Measurements from ENCODE around the gene CES3.

Gene CES3, protein sequence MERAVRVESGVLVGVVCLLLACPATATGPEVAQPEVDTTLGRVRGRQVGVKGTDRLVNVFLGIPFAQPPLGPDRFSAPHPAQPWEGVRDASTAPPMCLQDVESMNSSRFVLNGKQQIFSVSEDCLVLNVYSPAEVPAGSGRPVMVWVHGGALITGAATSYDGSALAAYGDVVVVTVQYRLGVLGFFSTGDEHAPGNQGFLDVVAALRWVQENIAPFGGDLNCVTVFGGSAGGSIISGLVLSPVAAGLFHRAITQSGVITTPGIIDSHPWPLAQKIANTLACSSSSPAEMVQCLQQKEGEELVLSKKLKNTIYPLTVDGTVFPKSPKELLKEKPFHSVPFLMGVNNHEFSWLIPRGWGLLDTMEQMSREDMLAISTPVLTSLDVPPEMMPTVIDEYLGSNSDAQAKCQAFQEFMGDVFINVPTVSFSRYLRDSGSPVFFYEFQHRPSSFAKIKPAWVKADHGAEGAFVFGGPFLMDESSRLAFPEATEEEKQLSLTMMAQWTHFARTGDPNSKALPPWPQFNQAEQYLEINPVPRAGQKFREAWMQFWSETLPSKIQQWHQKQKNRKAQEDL

DNA sequence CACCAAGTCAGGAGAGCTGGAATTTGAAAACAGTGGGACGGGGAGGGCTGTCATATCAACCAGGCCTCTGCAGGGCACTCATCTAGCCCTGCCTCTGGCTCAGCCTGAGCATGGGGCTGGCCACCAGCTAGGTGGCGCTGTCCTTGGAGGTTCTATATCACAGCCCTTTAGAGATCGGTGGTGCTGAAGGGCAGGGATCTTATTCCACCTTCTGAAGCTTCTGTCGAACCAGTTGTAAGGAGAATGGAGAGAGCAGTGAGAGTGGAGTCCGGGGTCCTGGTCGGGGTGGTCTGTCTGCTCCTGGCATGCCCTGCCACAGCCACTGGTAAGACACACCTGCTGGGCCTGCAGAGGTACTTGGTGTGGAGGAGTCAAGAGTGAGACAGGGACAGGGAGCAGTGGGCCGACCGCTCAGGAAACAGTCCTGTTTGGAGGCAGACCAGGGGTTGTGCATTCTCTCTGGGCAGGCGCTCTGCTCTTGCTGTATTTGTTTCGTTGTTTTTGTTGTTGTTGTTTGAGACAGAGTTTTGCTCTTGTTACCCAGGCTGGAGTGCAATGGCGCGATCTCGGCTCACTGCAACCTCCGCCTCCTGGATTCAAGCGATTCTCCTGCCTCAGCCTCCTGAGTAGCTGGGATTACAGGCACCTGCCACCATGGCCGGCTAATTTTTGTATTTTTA is at the start of gene CES3:
Gene CES3, plus strand, starts transcription at position 202 of the 680 bp plus-strand sequence. Its CDS starts 42 bp downstream, at position 244.
- no peak for FAIRE-seq

DNA sequence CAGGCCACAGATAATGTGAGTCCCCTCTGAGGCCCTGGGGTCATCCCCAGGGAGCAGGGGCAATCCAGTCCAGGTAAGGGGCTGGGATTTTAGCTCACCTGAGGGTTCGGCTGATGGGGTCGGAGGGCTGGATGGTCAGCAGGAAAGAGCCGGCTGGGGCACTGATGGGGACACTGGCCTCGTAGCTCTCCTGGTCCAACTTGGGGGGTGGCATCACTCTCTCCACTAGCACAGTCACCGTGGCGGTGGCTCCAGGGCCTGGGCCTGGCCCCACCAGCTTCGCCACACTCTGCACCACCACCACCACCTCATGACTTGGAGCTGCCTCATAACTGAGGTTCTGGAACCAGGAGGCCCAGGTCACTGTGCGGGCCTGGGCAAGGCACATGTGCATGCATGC is 49.3 kb upstream of the CES3 start:
- no peak for FAIRE-seq

DNA sequence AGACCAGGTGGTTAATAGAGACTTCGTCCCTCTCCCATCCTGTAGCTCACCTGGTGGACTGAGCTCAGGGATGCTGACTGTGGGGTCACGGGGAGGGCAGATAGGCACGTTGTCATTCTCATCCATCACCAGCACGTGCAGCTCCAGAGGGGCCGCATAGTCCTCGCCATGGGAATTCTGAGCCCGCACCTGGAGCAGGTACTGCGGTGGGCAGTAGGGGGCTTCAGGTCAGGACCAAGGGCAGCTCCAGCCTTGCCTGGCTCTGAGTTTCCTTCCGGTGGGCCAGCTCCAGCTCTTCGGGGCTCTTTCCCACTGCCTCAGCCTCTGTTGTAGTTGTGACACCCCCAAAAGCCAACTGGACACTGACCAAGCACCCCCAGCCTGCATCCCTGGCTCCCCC is 48.0 kb upstream of the CES3 start:
- no peak for FAIRE-seq

DNA sequence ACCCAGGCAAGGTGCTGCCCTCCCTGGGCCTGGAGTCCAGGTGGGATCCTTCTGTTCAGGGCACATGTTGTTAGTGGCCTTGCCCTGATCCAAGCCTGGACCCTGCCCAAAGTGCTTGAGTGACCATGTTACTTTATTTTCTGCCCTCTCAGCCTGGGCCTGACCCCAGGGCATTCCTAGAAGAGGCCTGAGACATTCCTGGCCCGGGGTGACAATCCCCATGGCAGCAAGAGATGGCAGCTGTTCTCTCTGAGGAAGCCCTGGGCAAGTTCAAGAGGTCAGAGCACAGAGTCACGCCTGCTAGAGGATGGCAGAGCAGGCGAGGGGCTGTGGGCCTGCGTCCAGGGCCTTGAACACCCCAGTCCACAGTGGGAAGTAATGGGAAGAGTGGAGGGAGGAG is 47.4 kb upstream of the CES3 start:
- FAIRE-seq, result no peak

DNA sequence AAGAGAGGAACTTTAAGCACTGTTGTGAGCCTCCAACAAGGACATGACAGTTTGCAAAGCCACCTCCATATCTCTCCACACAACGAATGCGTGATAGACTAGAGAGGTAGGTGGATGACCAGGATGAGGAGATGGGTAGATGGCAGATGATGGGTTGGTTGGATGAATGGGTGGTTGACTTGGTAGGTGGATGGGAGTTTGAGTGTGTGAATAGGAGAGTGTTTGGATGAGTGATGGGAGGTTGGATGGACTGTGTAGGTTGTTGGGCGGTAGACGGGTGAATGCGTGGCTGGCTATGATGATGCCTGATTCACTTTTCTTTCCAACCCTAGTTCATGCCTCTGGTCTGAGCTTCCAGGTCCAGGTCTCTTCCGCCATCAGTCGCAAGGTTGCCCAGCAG is 46.5 kb upstream of the CES3 start:
- FAIRE-seq, result no peak

DNA sequence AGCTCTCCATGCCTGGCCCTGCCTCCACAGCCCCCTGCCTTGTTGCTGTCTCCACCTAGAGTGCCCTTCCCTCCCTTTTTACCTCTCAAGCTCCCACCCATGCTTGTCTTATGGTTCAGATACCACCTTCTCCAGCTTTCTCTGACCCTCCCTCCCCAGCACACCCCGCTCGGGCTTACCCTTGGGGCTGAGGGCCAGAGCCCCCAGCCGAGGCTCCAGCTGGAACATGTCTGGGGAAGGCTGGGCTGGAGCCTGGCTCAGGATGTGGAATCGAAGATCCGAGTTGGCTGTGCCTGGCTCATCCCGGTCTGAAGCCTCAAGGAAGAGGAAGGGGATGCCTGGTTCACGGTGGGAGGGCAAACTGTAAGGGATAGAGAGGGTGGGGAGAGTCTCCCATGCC is 46.0 kb upstream of the CES3 start:
- FAIRE-seq, result no peak

DNA sequence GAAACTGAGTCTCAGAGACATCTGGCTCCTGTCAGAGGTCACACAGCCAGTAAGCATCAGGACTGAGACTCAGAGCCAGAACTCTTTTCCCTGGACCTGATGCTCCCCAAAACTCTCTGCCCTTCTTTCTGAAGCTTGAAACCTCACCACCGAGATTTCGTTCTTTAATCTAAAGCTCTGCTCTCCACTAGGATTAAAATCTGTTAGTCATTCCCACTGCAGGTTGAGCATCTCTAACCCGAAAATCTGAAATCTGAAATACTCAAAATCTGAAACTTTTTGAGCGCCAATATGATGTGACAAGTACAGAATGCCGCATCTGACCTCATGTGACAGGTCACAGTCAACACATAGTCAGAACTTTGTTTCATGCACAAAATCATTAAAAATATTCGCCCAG is 44.5 kb upstream of the CES3 start:
- no peak for FAIRE-seq

DNA sequence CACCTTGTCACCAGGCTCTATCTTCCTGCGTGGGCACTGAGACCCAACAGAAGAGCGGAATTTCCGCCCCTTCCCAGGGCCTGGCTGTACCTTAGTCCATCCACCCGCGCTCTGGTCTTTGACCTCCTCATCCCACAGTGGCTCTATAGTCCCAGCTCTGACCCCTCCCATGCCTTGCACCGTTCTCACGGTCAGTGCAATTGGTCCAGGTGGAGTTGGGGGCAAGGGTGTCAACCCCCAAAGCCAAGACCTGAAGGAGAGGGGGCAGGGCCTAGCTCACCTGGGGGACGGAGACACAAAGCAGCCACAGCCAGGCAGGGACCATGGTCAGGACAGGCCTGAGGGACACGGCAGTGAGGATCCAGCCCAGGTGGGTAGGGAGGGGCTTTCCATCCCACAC is 43.3 kb upstream of the CES3 start:
- FAIRE-seq, result no peak

DNA sequence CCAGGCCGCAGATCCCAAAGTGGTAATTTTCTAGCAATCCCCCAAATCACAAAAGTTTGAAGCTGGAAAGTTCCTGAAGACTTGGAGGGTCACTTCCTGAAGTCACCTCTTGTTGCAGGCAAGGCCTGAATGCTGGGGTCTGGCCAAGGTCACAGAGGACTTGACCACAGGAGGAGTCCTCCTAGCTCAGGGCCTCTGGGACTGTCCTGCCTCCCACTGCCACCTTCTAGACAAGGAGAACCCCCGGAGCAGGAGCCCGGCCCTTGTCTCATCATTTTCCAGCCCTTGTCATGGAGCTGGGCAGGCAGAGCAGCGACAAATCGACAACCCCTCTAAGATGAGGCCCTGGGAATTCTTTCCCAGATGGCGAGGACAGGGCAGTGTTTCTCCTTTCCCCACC is 42.7 kb upstream of the CES3 start:
- no peak for FAIRE-seq

DNA sequence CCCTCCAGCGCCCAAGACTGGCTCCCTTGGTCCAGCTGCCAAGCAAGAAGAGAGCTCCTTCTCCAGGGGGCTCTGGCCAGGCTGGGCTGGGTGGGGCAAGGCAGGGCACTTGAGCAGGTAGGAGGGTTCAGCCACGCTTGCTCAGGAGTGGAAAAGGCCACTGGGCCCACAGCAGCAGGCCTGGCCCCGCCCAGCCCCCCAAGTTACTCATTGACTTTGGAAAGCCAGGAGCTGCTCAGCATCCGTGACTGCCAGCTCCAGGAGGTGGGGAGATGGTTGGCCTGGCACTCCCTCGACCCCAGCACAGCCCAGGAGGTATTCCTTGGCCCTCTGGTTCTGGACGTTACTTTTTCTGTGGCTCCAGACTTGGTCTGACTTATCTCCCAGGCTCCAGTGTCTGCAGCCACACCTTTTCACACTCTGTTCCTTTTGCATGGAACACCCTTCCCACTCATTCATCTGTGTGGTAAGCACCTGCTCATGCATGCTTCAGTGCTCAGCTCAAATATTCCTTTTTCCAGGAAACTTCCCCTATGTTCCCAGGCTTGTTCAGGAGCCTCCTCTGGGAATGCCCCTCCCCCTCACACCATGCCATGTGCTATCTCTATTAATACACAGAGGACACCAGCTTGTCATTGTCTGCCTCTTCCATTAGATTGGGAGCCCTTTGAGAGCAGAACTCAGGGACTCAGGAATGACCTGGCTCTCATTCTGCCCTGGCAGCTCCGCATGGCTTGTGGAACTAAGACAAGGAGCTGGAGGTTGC is 42.1 kb upstream of the CES3 start, which contains the start of gene CDH16:
Gene CDH16, minus strand, starts transcription at position 83 of the 766 bp plus-strand sequence. CDS start 820 bp downstream, outside the sequence.
- no peak for FAIRE-seq

DNA sequence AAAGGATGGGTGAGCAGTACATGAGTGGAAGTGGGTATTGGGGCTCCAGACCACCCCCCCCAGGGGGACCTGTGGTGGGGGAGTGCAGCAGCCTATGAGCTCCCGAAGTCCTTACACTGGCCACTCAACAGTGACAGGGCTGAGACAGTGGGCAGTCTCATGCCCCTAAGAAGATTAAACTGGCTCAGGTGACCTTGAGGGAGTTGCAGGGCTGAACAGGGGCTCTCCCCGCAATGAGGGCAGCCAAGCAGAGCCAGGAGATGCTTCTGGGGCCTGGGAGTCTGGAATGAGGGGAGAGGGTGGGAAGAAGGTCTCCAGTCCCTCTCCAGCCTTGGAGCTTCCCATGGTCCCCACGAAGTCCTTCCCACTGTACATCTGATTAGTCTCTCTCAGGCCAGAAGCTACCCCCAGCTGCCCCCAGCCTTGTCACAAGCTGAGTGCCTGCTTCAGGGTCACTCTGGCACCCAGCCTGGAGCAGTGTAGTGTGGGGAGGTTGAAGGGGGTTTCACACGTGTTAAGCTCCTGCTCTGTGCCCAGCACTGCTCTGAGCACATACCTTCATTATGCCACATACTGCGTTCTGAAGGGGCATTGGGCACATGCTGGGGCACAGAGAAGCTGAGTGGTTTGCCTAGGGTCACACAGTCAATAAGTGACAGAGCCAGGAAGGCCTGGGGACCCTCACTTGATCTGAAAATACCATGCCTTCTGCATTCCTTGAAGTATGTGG is 41.3 kb upstream of the CES3 start:
- FAIRE-seq, result no peak

DNA sequence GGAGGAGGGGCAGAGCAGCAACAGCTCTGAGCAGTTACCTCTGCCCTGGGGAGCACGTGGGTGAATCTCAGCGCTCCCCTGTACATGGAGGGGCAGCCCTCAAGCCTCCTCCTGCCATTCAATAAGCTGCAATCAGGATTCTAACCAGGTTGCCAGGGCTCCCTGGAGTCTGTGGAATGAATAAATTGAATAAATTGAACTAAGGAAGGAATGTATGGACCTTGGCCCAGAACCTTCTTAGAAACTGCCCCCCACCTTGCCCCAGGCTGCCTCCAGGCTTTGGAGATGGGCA is 40.8 kb upstream of the CES3 start:
- no peak for FAIRE-seq

DNA sequence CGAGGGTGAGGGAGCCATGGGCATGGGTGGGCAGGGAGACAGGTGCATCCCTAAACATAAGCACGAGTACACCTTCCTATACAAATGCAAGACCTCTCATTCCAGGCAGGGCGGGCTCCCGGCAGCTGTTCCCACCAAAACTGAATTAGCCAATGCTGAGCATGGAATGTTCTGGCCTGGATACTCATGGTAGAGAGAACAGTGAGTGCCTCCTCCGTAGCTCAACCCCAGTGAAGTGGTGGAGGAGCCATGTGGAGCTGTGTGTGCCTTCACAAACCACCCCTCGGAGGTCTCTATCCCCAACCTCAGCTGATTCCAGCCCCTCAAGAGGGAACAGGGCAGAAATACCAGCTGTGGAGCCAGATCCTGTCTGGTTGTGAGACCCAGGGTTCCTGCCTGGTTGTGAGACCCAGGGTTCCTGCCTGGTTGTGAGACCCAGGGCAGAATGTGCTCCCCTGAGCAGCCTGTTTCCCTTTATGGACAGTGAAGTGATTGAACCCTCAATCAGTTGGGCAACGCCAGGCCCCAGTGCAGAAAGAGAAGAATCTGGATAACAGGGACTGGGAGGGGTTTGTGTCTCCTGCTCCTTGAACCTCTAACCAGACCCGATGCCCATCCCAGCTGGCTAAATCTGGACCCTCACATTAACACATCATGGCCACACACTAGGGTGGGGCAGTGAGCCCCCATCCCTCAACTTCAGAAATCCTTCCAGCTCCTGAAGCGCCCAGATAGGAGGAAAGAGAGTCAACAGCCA is 40.0 kb upstream of the CES3 start:
- no peak for FAIRE-seq

DNA sequence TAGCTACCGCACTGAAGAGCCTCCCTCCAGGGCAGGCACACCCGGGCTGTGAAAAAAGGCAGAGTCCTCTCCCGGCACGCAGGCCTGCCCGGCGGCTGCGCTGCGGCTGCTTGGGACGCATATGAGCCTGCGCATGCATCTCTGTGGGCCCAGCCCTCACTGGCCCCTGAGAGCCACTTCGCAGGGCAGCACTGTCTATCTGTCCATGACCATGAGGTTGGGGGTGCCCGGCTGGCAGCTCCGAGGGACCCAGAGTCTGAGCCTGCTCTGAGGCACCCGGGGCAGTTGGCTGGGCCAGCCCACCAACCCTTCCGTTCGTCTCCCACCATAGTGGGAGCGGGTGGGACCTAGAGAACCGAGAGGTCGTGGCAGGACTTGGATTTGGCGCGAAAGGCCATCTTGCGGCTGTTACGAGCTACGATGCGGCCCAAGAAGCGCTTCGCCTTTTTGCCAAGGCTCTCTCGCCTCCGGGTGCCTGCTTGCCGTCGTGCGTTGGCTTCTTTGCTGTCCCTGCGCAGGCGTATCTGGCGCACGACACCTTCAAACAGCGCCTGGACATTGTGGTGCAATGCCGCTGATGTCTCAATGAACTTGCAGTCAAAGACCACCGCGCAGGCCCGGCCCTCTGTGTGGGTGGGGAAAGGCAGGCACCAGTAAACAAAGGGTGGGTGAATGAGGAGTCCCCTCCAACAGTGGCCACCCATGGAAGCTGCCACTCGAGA is 39.2 kb upstream of the CES3 start:
- no peak for FAIRE-seq

DNA sequence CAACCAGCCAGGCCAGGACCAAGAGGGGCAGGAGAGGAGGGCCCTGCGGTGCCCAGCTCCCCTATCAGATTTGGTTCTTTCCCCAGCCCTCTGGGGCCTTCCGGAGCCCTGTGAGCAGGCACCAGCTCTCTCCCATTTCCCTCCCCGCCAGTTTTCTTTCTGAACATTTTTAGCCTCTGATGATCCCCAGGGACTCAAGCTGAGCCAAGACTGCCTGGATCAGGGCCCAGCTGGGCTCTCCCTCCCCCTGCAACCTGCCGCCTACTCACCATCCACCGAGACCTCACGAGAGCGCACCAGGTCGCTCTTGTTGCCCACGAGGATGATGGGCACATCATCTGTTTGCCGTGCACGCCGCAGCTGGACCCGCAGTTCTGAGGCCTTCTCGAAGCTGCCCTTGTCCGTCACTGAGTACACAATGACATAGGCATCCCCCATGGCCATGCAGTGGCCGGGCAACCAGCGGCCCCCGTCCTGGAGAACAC is 37.8 kb upstream of the CES3 start:
- FAIRE-seq, result no peak

DNA sequence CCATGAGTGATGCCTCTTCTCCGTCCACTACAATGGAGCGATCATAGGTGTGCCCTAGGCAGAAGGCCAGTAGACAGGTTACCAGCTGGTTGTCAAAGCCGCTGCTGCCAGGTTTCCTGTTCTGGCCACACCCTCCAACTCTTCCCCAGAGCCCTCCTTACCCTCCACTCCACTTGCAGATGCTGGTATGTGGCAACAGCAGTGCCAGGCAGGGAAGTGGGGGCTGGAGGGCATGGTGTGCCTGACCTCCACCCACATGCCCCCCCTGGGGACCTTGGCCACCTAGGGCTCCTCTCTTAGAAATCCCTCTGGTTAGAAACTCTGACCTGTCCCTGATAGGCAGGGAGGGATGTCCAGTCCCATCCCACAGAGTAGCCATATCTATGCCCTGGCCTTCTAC is 37.2 kb upstream of the CES3 start:
- FAIRE-seq, result no peak

DNA sequence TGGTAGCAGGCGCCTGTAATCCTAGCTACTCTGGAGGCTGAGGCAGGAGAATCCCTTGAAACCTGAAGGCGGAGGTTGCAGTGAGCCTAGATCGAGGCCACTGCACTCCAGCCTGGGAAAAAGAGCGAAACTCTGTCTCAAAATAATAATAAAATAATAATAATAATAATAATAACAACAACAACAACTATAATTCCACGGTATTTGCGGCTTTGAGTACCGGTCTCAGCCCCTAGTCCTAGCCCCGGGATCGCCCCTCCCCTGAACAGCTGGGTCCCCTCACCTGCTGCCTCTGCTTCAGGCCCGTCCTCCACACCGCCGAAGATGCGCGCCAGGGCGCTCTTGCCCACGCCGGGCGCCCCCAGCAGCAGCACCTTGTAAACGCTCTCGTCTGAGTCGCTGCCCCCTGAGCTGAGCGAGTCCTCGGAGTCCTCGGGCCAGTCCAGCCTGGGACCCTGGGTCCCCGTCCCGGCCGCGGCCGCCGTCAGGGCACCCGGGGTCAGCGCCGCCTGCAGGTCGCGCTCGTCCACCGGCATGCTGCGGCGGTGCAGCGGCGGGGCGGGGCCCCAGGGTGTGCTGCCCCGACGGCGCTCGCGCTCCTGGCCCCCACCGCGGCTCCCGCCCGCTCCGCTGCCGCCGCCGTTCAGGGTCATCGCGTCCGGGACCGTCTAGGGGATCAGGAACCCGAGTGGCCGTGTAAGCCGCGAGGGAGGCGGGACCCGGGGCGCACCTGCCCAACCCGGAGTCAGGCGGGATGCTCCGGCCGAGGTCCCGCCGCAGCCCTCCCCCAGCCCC is 36.3 kb upstream of the CES3 start:
- FAIRE-seq, result no peak

DNA sequence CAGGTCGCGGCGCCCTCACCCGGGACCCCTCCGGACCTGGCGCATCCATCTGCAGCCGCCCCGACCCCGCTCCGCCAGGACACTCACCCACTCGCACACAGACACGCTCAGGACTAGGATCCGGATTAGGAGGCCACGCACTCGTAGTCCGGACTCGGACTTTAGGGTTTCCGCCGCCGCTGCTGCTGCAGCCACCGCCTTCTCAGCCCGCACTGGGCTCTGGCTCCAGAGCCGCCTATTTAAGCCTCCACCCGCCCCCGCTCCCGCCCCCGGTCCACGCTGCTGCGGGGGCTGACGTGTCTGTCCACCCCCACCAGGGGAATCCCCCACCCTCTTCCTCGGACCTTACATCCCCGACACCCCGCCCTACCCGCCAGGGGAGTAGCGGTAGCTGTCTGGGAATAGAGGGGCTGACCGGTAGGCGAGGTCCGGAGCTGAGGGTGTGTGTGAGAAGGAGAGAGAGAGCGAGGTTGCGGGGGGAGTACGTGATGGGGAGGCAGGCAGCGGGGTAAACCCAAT is 35.7 kb upstream of the CES3 start, which contains the start of gene RRAD:
Gene RRAD, minus strand, starts transcription at position 214 of the 519 bp plus-strand sequence. CDS start 356 bp downstream, outside the sequence.
- no peak for FAIRE-seq

DNA sequence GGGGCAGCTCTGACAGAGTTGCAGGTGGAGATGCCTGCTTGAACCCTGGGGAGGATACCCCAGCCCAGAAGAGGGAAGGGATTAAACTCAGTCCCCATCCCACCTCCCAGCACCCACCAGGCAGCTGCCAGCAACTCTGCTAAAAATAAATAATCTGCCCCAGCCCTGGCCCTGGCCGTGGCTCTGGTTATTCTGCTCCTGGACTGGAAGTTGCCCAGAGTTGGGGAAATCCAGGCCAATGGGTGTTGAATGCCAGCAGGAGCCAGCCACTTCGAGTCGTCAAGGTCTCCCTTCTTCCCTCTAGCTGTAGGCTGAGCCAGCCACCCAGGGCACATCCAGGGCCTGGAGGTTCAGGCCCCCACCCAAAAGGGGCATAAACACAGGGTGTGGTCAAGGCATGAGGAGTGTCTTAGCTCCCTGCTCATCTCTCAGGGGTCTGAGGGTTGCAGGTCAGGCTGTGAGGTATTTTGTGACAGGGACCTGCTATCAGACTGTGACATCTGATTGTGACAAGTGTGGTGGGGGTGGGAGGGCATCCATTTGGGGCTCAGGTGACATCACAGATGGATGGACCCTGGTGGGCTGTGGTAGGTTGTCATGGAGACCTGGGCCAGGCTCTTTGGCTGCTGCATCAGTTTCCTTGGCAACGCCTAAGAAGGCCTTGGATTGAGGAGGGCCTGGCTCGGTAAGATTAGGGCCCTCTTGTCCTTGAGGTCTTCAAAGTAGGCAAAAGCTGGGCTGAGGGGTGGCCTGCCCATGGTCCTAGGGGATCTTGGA is 34.7 kb upstream of the CES3 start:
- no peak for FAIRE-seq
